Calu3 (cell line): Measurements from ENCODE around the gene TGM5. TPM values are rescaled to one million over a fixed set of nuclear protein-coding genes. Genes with fewer than 3 reads are reported as not detected.
"Not testable (repeated sequence)": the region's sequence is repeated elsewhere in the genome, so short reads cannot be mapped to it uniquely, and the experiment has no call there.

Experiments used
- BruUV-seq: library from RNA; stranded (reverse); fragments of 400-500 nt; replicated peaks from 2 replicates; lab custom pipeline; 2021; lab: Mats Ljungman, UMichigan
- CTCF ChIA-PET: fragments of 300-600 bp; sonication (Branson Sonifier 250); formaldehyde crosslinking; loops from one replicate; lab custom pipeline; 2022; ENCODE audit warnings: antibody characterized with exemption; lab: Charles Lee
- DNase-seq: peaks from one replicate; pipeline ENCODE4 v3.0.0; 2022
- H3K27ac Mint-ChIP-seq: one replicate; pipeline ENCODE4 v1.8.0; 2022; ENCODE audit warnings: mixed read lengths; ENCODE audit not compliant: unreplicated experiment
- H3K27me3 Mint-ChIP-seq: one replicate; pipeline ENCODE4 v1.8.0; 2022; ENCODE audit warnings: mixed read lengths; ENCODE audit not compliant: unreplicated experiment
- H3K36me3 Mint-ChIP-seq: one replicate; pipeline ENCODE4 v1.8.0; 2022; ENCODE audit warnings: mild to moderate bottlenecking, moderate library complexity, mixed read lengths; ENCODE audit not compliant: insufficient read depth, unreplicated experiment
- H3K4me1 Mint-ChIP-seq: one replicate; pipeline ENCODE4 v1.8.0; 2022; ENCODE audit warnings: mild to moderate bottlenecking, low read depth, mixed read lengths; ENCODE audit not compliant: unreplicated experiment
- H3K4me3 Mint-ChIP-seq: one replicate; pipeline ENCODE4 v1.8.0; 2022; ENCODE audit warnings: mild to moderate bottlenecking, low read depth, moderate library complexity, mixed read lengths; ENCODE audit not compliant: unreplicated experiment
- H3K9me3 Mint-ChIP-seq: one replicate; pipeline ENCODE4 v1.8.0; 2022; ENCODE audit warnings: low read depth, mixed read lengths; ENCODE audit not compliant: unreplicated experiment
- intact Hi-C: fragments of 100-400 bp; cut with micrococcal nuclease; formaldehyde crosslinking; loops from one replicate; pipeline ENCODE4 v1.10.0; 2022; ENCODE audit not compliant: unreplicated experiment
- total RNA-seq: library from RNA; stranded (reverse); gene quantifications from 2 replicates; pipeline ENCODE4 v1.2.3, GENCODE V29; 2022
- TF ChIP-seq, protein P1 (sequence below): fragments of 200-600 bp; IDR thresholded peaks from one replicate; pipeline ENCODE4 v1.8.0; 2022; ENCODE audit warnings: antibody characterized with exemption; ENCODE audit not compliant: unreplicated experiment

Gene TGM5
- total RNA-seq, 1 experiment from 2014 or later = not detected

DNA sequence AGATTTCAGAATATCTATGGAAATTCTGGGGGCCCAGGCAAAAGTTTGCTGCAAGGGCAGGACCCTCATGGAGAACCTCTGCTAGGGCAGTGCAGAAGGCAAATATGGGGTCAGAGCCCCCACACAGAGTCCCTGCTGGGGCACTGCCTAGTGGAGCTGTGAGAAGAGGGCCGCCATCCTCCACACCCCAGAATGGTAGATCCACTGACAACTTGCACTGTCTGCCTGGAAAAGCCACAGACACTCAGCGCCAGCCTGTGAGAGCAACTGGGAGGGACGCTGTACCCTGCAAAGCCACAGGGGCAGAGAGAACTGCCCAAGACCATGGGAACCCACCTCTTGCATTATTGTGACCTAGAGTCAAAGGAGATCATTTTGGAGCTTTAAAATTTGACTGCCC lies 67.7 kb downstream of the TGM5 start:
- DNase-seq = no peak
- Mint-ChIP-seq H3K4me1 (peaks cover 2% of the 10 kb centered on the region), H3K27ac (no peak overlapping the region), H3K4me3 (no peak overlapping the region), H3K9me3 (no peaks in the 10 kb centered on the region), H3K27me3 (peaks cover 24% of the 10 kb centered on the region), H3K36me3 (no peaks in the 10 kb centered on the region)
- intact Hi-C loops = no loop called here
- CTCF ChIA-PET = no interaction called here
- no TSS peak for BruUV-seq
- TF ChIP-seq, protein P1, sequence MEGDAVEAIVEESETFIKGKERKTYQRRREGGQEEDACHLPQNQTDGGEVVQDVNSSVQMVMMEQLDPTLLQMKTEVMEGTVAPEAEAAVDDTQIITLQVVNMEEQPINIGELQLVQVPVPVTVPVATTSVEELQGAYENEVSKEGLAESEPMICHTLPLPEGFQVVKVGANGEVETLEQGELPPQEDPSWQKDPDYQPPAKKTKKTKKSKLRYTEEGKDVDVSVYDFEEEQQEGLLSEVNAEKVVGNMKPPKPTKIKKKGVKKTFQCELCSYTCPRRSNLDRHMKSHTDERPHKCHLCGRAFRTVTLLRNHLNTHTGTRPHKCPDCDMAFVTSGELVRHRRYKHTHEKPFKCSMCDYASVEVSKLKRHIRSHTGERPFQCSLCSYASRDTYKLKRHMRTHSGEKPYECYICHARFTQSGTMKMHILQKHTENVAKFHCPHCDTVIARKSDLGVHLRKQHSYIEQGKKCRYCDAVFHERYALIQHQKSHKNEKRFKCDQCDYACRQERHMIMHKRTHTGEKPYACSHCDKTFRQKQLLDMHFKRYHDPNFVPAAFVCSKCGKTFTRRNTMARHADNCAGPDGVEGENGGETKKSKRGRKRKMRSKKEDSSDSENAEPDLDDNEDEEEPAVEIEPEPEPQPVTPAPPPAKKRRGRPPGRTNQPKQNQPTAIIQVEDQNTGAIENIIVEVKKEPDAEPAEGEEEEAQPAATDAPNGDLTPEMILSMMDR = no peak

DNA sequence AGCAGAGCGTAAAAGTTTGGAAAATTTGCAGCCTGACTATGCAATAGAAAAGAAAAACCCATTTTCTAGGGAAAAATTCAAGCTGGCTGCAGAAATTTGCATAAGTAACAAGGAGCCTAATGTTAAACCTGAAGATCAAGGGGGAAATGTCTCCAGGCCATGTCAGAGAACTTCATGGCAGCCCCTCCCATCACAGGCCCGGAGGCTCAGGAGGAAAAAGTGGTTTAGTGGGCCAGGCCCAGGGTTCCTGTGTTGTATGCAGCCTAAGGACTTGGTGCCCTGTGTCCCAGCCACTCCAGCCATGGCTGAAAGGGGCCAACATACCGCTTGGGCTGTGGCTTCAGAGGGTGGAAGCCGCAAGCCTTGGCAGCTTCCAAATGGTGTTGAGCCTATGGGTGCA lies 68.2 kb downstream of the TGM5 start:
- H3K4me3 Mint-ChIP-seq, DNase-seq, H3K27ac Mint-ChIP-seq, H3K36me3 Mint-ChIP-seq, H3K4me1 Mint-ChIP-seq, BruUV-seq, H3K9me3 Mint-ChIP-seq, CTCF ChIA-PET, intact Hi-C loops: not testable (repeated sequence)
- peaks cover 20% of the 10 kb centered on the region for H3K27me3 Mint-ChIP-seq

DNA sequence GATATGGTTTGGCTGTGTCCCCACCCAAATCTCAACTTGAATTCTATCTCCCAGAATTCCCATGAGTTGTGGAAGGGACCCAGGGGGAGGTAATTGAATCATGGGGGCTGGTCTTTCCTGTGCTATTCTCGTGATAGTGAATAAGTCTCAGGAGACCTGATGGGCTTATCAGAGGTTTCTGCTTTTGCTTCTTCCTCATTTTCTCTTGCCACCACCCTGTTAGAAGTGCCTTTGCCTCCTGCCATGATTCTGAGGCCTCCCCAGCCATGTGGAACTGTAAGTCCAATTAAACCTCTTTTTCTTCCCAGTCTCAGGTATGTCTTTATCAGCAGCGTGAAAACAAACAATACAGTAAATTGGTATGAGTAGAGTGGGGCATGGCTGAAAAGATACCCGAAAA lies 69.0 kb downstream of the TGM5 start:
- CTCF ChIA-PET, intact Hi-C loops, H3K27ac Mint-ChIP-seq, H3K4me3 Mint-ChIP-seq, H3K36me3 Mint-ChIP-seq, BruUV-seq, H3K9me3 Mint-ChIP-seq, DNase-seq, H3K4me1 Mint-ChIP-seq: not testable (repeated sequence)
- peaks cover 12% of the 10 kb centered on the region for H3K27me3 Mint-ChIP-seq

DNA sequence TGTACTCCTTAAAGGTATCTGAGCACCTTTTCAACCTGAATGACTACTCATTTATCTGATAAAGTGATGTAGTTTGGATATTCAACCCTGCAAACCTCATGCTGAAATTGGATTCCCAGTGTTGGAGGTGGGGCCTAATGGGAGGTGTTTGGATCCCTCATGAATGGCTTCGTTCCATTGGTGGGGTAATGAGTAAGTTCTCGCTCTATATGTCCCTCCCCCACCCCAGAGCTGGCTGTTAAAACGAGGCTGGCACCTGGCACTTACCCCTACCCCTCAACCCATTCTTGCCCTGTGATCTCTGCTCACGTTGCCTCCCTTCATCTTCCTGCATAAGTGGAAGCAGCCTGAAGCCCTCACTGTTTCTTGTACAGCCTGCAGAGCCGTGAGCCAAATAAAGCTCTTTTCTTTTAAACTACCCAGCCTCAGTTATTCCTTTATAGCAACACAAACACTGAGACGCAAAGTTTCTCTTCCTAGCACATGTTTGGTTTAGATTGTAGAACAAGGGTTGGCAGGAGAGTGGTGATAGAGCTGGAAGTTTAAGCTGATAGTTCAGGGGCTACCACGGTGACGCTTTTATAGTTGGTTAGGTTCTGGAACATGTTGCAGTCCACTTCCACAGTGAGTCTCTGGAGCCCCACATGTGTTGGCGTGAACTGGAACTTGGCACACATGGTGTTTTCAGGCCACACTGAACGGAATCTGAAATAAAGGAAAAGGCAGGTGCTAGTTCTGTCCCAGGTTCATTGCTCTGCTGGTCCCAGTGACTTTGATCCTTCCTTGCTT lies 69.8 kb downstream of the TGM5 start:
- intact Hi-C loops = no loop called here
- H3K4me3 Mint-ChIP-seq = no peak overlapping the region
- no peaks in the 10 kb centered on the region for H3K36me3 Mint-ChIP-seq
- CTCF ChIA-PET = no interaction called here
- TF ChIP-seq, protein P1 = no peak
- peaks cover 4% of the 10 kb centered on the region for H3K27me3 Mint-ChIP-seq
- no peak overlapping the region for H3K27ac Mint-ChIP-seq
- H3K9me3 Mint-ChIP-seq = no peaks in the 10 kb centered on the region
- no TSS peak for BruUV-seq
- DNase-seq = no peak
- no peaks in the 10 kb centered on the region for H3K4me1 Mint-ChIP-seq

DNA sequence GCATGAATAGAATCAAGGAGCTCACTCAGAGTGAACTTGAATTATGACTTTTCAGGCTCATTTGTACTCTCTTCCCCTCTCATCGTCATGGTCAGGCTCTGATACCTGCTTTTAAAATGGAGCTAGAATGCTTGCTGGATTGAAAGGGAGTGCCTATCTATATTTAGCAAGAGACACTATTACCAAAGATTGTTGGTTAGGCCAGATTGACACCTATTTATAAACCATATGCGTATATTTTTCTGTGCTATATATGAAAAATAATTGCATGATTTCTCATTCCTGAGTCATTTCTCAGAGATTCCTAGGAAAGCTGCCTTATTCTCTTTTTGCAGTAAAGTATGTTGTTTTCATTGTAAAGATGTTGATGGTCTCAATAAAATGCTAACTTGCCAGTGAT lies 71.9 kb downstream of the TGM5 start:
- TF ChIP-seq, protein P1 = no peak
- H3K27ac Mint-ChIP-seq = no peak overlapping the region
- BruUV-seq = no TSS peak
- no peaks in the 10 kb centered on the region for H3K36me3 Mint-ChIP-seq
- no peak overlapping the region for H3K4me3 Mint-ChIP-seq
- no peak for DNase-seq
- H3K9me3 Mint-ChIP-seq = no peaks in the 10 kb centered on the region
- intact Hi-C loops = no loop called here
- no peaks in the 10 kb centered on the region for H3K4me1 Mint-ChIP-seq
- CTCF ChIA-PET = no interaction called here
- no peaks in the 10 kb centered on the region for H3K27me3 Mint-ChIP-seq
